Uterus (tissue), 4 donors: ENCODE measurements around the gene NPAS2. TPM values are rescaled to one million over a fixed set of nuclear protein-coding genes. Genes with fewer than 3 reads are reported as not detected.

Experiments used
- DNase-seq, 2 donors: peaks; one replicate each; pipeline ENCODE4 v3.0.0-alpha.2; 2019 to 2020
- H3K27ac ChIP-seq, 2 donors: fragments of 200-600 bp; sonication (generic); 1 replicate in 1 of 2; 2 replicates in 1 of 2; pipeline ENCODE4 v1.5.1; 2016 to 2018
- H3K27me3 ChIP-seq, 2 donors: fragments of 200-600 bp; sonication (generic); one replicate each; pipeline ENCODE4 v1.5.1; 2018 to 2019; ENCODE audit warnings: control low read depth in 1 of 2
- H3K36me3 ChIP-seq, 2 donors: fragments of 200-600 bp; sonication (generic); one replicate each; pipeline ENCODE4 v1.5.1; 2019; ENCODE audit warnings: control low read depth in 1 of 2
- H3K4me1 ChIP-seq, 2 donors: fragments of 200-600 bp; sonication (generic); one replicate each; pipeline ENCODE4 v1.5.1; 2018 to 2019; ENCODE audit warnings: control low read depth in 1 of 2
- H3K4me3 ChIP-seq, 2 donors: fragments of 200-600 bp; sonication (generic); 1 replicate in 1 of 2; 2 replicates in 1 of 2; pipeline ENCODE4 v1.5.1; 2018 to 2019; ENCODE audit warnings: mild to moderate bottlenecking in 1 of 2
- H3K9me3 ChIP-seq, 2 donors: fragments of 200-600 bp; sonication (generic); one replicate each; pipeline ENCODE4 v1.5.1; 2019; ENCODE audit warnings: control low read depth in 1 of 2
- CTCF ChIP-seq, 4 experiments: fragments of 200-600 bp in 2 of 4; fragments of 450-650 bp in 2 of 4; sonication (generic) in 2 of 4; IDR thresholded peaks; one replicate each; pipeline ENCODE4 v1.5.1; 2016 to 2019; ENCODE audit warnings: antibody characterized with exemption in 4 of 4, mild to moderate bottlenecking in 2 of 4, moderate library complexity in 1 of 4
- POLR2A ChIP-seq, 2 donors: fragments of 450-650 bp; IDR thresholded peaks; one replicate each; pipeline ENCODE4 v1.6.1; 2016; ENCODE audit warnings: antibody characterized with exemption in 2 of 2, mild to moderate bottlenecking in 1 of 2, moderate library complexity in 1 of 2
- intact Hi-C: fragments of 100-400 bp; cut with DNase I; formaldehyde crosslinking; loops from one replicate; pipeline ENCODE4 v1.15.1; 2023; ENCODE audit warnings: low total_unique reads
- total RNA-seq, 4 donors: library from RNA; depleted of rRNA in 3 of 4; stranded (reverse); fragments of >200 nt in 3 of 4; gene quantifications; one replicate each; pipeline versions ENCODE4 v1.1.0 to v1.2.4, GENCODE V29; 2014 to 2023
- donor health status: DM: yes; HTN: yes; CAD: no.

The NPAS2 gene
- total RNA-seq, 4 donors from 2014 or later: 5.6 to 66.5 (median 24.9) TPM

DNA sequence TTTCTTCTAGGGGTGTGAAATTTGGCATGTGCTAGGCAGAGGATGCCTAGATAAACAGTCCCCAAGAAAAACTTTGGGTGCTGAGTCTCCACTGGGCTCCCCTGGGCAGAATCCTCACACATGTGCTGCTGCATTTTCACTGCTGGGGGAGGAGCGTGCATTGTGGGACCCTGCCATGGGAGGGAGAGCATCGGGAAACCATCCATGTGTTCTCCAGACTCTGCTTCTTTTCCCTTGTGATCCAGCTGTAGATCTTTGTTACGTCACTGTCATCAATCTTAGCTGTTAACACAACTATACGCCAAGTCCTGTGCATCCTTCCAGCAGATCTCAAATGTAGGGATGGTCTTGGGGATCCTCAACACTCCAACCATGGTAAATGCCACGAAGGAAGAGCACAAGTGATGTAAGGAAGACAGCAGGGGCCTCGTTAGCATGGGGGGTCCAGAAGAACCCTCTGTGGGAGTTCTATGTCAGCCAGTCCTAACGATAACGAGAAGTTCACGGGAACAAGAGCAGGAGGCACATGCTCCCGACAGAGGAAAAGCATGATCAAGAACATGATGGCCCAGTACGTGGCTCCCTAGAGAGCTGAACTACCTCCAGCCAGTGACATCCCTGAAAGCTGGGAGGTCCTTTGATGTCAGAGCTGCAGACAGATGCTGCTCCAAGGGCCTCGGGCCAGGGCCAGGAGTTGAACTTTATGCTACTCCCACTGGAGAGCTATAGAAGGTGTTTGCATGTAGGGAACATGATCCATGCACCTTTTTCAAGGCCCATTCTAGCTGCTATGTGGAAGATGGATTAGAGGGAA is 41.1 kb upstream of the NPAS2 start:
- Histone ChIP-seq H3K27me3 (no peaks in the 10 kb centered on the region), H3K4me1 (no peaks in the 10 kb centered on the region), H3K4me3 (no peak overlapping the region), H3K36me3 (no peaks in the 10 kb centered on the region), H3K27ac (no peak overlapping the region), H3K9me3 (no peaks in the 10 kb centered on the region)
- intact Hi-C loops: no loop called here
- DNase-seq: no peak
- TF ChIP-seq CTCF (IDR thresholded peaks at IDR 0.05) (no peak), POLR2A (IDR thresholded peaks at IDR 0.05) (no peak)

DNA sequence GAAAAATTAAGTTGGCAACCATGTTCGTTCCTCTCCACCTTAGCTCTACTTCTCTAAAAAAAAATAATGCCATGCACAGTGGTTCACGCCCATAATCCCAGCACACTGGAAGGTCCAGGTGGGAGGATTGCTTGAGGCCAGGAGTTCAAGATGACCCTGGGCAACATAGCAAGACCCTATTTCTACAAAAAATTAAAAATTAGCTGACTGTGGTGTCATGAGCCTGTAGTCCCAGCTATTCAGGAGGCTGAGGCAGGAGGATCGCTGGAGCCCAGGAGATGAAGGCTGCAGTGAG is 40.1 kb upstream of the NPAS2 start:
- no peak for DNase-seq
- intact Hi-C loops: no loop called here
- H3K4me3 ChIP-seq: no peak overlapping the region
- H3K9me3 ChIP-seq: no peaks in the 10 kb centered on the region
- H3K4me1 ChIP-seq: no peaks in the 10 kb centered on the region
- H3K36me3 ChIP-seq: no peaks in the 10 kb centered on the region
- no peak overlapping the region for H3K27ac ChIP-seq
- TF ChIP-seq CTCF (IDR thresholded peaks at IDR 0.05) (no peak), POLR2A (IDR thresholded peaks at IDR 0.05) (no peak)
- H3K27me3 ChIP-seq: no peaks in the 10 kb centered on the region

DNA sequence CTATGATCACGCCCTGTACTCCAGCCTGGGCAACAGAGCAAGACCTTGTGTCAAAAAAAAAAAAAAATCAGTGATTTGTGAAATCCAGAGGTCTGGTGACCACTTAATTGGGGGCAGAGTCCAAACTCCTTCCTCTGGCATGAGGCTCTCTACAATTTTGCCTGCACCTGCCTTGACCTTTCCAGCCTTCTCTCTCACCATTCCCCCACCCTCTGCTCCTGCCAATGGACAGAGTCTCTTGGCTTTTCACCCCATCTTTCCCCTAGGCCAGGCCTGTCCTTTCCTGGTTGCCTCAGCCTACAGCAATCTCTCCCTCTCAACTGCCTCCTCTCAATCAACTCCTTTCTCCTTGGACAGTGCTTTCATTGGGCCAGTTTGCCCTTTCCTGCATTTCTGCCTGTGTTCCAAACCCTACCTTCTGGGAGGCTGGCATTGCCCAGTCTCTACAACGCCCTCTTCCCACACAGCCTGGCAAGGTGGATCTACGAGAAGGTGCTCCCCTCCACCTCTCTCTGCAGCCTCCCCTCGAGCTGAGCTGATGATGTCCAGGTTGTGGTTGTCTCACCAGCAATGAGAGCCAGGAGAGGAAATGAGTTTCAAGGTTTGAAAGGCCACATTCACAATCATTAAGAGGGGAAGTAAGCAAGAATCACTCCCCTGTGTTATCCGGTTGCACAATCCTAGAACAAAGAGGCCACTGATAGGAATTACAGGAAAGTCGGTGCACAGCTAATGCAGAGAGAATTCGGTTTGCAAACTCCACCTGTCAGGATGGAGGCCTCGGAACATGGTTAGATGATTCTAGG is 39.5 kb upstream of the NPAS2 start:
- Histone ChIP-seq H3K27ac (no peak overlapping the region), H3K27me3 (no peaks in the 10 kb centered on the region), H3K4me3 (no peak overlapping the region), H3K36me3 (no peaks in the 10 kb centered on the region), H3K9me3 (no peaks in the 10 kb centered on the region), H3K4me1 (no peaks in the 10 kb centered on the region)
- intact Hi-C loops: no loop called here
- TF ChIP-seq CTCF (IDR thresholded peaks at IDR 0.05): no peak
- DNase-seq: peak in 1 of 2 donors; percentile 29

- no peak overlapping the region for H3K4me3 ChIP-seq
- no peak overlapping the region for H3K27ac ChIP-seq
- intact Hi-C loops: no loop called here
- H3K27me3 ChIP-seq: no peaks in the 10 kb centered on the region
- H3K9me3 ChIP-seq: no peaks in the 10 kb centered on the region
- DNase-seq: no peak
- H3K4me1 ChIP-seq: no peaks in the 10 kb centered on the region
- no peak for TF ChIP-seq POLR2A (IDR thresholded peaks at IDR 0.05)
- TF ChIP-seq CTCF (IDR thresholded peaks at IDR 0.05): no peak
- H3K36me3 ChIP-seq: no peaks in the 10 kb centered on the region
Observed at GRCh38 chr2:100781009-100781325, 39.0 kb upstream of the NPAS2 start.
